Panc1 (cell line): ENCODE results near the gene FSIP1. TPM values are rescaled to one million over a fixed set of nuclear protein-coding genes. Genes with fewer than 3 reads are reported as not detected.

Source experiments
- ATAC-seq: fragments of 200-7000 bp; cut with Tn5 transposase; 2 replicates; pipeline ENCODE4 v1.9.1; 2020; ENCODE audit warnings: mild to moderate bottlenecking, moderate library complexity
- BruUV-seq: library from RNA; stranded (reverse); fragments of 400-500 nt; replicated peaks from 2 replicates; lab custom pipeline; 2021; lab: Mats Ljungman, UMichigan
- CTCF ChIA-PET: fragments of 300-600 bp; sonication (Branson Sonifier 250); formaldehyde crosslinking; loops from one replicate; lab custom pipeline; 2022; ENCODE audit warnings: antibody characterized with exemption; lab: Charles Lee
- POLR2A ChIA-PET: fragments of 300-600 bp; sonication (Branson Sonifier 250); formaldehyde crosslinking; loops from one replicate; lab custom pipeline; 2022; ENCODE audit warnings: antibody characterized with exemption; lab: Charles Lee
- DNase-seq: peaks from one replicate; pipeline ENCODE4 v3.0.0-alpha.2; 2010; ENCODE audit warnings: low read depth, low spot score
- H3K27ac ChIP-seq: 2 replicates; pipeline ENCODE4 v1.5.1; 2011; ENCODE audit warnings: mild to moderate bottlenecking, low read length, inconsistent platforms
- H3K27me3 ChIP-seq: fragments of 200-500 bp; sonication (Bioruptor generic); 2 replicates; pipeline ENCODE4 v1.6.0; 2014; ENCODE audit warnings: low read length, inconsistent platforms; ENCODE audit not compliant: control insufficient read depth, insufficient read depth
- H3K36me3 ChIP-seq: fragments of 200-500 bp; sonication (Bioruptor generic); 2 replicates; pipeline ENCODE4 v1.5.1; 2014; ENCODE audit warnings: inconsistent platforms, mild to moderate bottlenecking, low read length, moderate library complexity; ENCODE audit not compliant: control insufficient read depth, insufficient read depth
- H3K4me1 ChIP-seq: 2 replicates; pipeline ENCODE4 v1.5.1; 2011; ENCODE audit warnings: inconsistent platforms, mild to moderate bottlenecking, low read length, moderate library complexity; ENCODE audit not compliant: control insufficient read depth, insufficient read depth
- H3K4me3 ChIP-seq, 2 experiments: 2 replicates each; pipeline ENCODE4 v1.5.1; 2011 to 2012; ENCODE audit warnings: low read depth in 2 of 2, low read length in 2 of 2, mild to moderate bottlenecking in 2 of 2, inconsistent platforms in 1 of 2, moderate library complexity in 1 of 2
- H3K9me3 ChIP-seq: fragments of 200-500 bp; sonication (Bioruptor generic); 2 replicates; pipeline ENCODE4 v1.5.1; 2014; ENCODE audit warnings: low read depth, mild to moderate bottlenecking, inconsistent platforms, low read length, moderate library complexity; ENCODE audit not compliant: control insufficient read depth, insufficient read depth
- POLR2AphosphoS5 ChIP-seq: IDR thresholded peaks from 2 replicates; pipeline ENCODE4 v1.6.1; 2012; ENCODE audit warnings: mild to moderate bottlenecking, low read depth, low read length, moderate library complexity
- REST ChIP-seq, 2 experiments: IDR thresholded peaks; 2 replicates each; pipeline ENCODE4 v1.6.1; 2011 to 2012; ENCODE audit warnings: low read depth in 2 of 2, control low read depth in 1 of 2, low read length in 1 of 2, mild to moderate bottlenecking in 1 of 2, moderate library complexity in 1 of 2; ENCODE audit not compliant: insufficient read depth in 1 of 2
- SIN3A ChIP-seq: IDR thresholded peaks from 2 replicates; pipeline ENCODE4 v1.6.1; 2012; ENCODE audit warnings: low read depth, mild to moderate bottlenecking, low read length, moderate library complexity, borderline replicate concordance; ENCODE audit not compliant: insufficient read depth
- TCF7L2 ChIP-seq: IDR thresholded peaks from 2 replicates; pipeline ENCODE4 v1.6.1; 2011; ENCODE audit warnings: mild to moderate bottlenecking, low read depth, low read length, inconsistent platforms
- in situ Hi-C: cut with HindIII; loops from 2 replicates; pipeline ENCODE4 v1.10.0; 2016; ENCODE audit warnings: low sequenced_read_pairs, low pct_unique_long_range_greater_than_20kb
- intact Hi-C: fragments of 100-400 bp; cut with micrococcal nuclease; formaldehyde crosslinking; loops from one replicate; pipeline ENCODE4 v1.10.0; 2022; ENCODE audit not compliant: unreplicated experiment
- total RNA-seq: library from RNA; stranded (reverse); gene quantifications from one replicate; pipeline ENCODE4 v1.2.1, GENCODE V29; 2021; ENCODE audit not compliant: unreplicated experiment
- TF ChIP-seq, protein P1 (sequence below): fragments of 450-650 bp; IDR thresholded peaks from 2 replicates; pipeline ENCODE4 v1.5.1; 2017; ENCODE audit warnings: mild to moderate bottlenecking

FSIP1 gene
- total RNA-seq, 1 experiment from 2014 or later, result 1.4 TPM

DNA sequence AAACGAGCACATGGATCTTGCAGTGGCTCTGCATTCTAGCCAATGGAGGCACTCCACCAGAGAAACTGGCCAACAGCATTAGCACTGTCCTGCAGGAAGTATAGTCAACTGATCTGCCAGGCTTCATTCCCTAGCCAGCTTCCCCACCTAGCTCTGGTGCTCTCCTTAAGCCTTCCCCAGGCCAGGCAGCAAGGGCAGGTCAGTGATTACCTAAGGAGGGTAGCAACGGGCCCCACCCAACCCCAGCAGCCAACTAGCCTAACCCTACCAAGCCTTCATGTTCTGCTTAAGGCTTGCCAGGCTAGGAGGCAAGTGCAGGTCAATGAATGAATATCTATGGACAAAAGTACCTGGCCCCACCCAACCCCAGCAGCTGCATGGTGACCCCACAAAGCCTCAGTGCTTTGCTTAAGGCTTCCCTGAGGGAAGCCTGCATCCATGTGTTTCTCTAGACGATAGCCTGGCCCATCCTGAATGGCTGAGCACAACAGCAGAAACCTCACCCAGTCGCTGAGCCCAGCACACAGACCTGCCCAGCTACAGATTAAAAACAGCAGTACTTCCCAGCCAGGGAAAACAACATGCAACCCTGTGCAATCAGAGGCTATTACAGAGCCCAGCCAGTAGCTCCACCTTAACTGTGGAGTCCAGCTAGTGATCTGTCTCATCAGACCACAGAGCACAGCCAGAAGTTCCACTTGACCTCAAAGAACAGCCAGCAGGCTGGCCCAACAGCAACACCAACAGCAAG lies 173.3 kb downstream of the FSIP1 start:
- DNase-seq, result no peak
- no peaks in the 10 kb centered on the region for H3K4me1 ChIP-seq
- no peak for ATAC-seq
- no peak overlapping the region for H3K4me3 ChIP-seq
- no peak overlapping the region for H3K27ac ChIP-seq
- no TSS peak for BruUV-seq
- in situ Hi-C loops (no loop called here), intact Hi-C loops (no loop called here)
- ChIA-PET POLR2A (no interaction called here), CTCF (no interaction called here)
- no peaks in the 10 kb centered on the region for H3K27me3 ChIP-seq
- TF ChIP-seq POLR2AphosphoS5 (no peak), SIN3A (no peak), TCF7L2 (no peak), REST (IDR thresholded peaks at IDR 0.05; ENCODE audit: insufficient read depth in 1 of 2, low read depth in 2 of 2, low read length in 1 of 2) (no peak)
- TF ChIP-seq, protein P1, sequence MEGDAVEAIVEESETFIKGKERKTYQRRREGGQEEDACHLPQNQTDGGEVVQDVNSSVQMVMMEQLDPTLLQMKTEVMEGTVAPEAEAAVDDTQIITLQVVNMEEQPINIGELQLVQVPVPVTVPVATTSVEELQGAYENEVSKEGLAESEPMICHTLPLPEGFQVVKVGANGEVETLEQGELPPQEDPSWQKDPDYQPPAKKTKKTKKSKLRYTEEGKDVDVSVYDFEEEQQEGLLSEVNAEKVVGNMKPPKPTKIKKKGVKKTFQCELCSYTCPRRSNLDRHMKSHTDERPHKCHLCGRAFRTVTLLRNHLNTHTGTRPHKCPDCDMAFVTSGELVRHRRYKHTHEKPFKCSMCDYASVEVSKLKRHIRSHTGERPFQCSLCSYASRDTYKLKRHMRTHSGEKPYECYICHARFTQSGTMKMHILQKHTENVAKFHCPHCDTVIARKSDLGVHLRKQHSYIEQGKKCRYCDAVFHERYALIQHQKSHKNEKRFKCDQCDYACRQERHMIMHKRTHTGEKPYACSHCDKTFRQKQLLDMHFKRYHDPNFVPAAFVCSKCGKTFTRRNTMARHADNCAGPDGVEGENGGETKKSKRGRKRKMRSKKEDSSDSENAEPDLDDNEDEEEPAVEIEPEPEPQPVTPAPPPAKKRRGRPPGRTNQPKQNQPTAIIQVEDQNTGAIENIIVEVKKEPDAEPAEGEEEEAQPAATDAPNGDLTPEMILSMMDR, result no peak
- peaks cover 6% of the 10 kb centered on the region; the same call in 1 of the 2 replicates for H3K9me3 ChIP-seq
- H3K36me3 ChIP-seq, result no peaks in the 10 kb centered on the region

DNA sequence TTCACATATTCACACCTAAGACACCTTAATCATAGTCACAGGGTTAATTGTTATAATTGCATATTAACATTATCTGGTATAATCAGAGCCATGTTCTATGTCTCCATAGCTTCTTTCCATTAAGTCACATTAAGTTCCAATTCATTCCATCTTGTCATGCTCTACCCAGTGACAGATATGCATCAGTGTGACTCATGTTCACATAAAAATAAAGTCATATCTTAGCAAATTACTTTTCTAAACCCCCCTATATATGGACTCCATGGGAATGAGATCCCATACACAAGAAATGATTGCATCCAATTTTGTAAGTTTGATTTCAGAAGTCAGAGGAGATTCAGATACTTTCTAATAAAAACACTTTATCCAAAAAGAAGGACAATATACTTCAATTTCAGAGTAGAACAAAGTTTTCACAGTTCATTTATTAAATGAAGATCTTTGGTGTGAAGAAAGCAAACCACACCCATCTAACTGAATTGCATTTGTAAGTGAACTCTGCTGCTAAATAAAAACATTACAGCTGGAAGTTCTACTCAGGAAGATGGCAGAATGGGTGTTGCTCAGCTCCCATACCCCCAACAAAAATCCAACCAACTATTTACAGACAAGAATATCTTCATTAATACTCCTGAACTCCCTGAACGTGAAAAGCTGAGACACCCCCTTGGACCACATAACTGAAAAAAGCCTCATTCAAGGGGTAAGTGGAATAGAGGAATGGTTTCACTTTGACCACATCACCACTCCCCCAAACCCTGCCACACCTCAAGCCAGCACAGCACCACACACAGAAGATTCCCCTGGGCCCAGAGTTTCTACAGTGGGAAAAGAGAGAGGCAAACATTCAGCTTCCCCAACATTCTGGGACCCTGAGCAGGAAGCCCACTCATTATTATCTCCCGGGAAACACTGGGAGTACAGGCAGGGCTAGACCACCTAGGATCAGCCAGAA lies 174.2 kb downstream of the FSIP1 start:
- no peaks in the 10 kb centered on the region for H3K4me1 ChIP-seq
- no peaks in the 10 kb centered on the region for H3K36me3 ChIP-seq
- H3K9me3 ChIP-seq, result peaks cover 6% of the 10 kb centered on the region; the same call in 1 of the 2 replicates
- ATAC-seq, result no peak
- intact Hi-C loops, result no loop called here
- H3K27me3 ChIP-seq, result no peaks in the 10 kb centered on the region
- no peak overlapping the region for H3K4me3 ChIP-seq
- TF ChIP-seq REST (IDR thresholded peaks at IDR 0.05; ENCODE audit: insufficient read depth in 1 of 2, low read depth in 2 of 2, low read length in 1 of 2) (no peak), TCF7L2 (no peak), SIN3A (no peak), POLR2AphosphoS5 (no peak)
- in situ Hi-C loops, result no loop called here
- no TSS peak for BruUV-seq
- POLR2A ChIA-PET, result no interaction called here
- CTCF ChIA-PET, result no interaction called here
- no peak for DNase-seq
- no peak overlapping the region for H3K27ac ChIP-seq
